K562 (cell line): ENCODE results near the gene TXNL1. TPM values are rescaled to one million over a fixed set of nuclear protein-coding genes. Genes with fewer than 3 reads are reported as not detected.

ENCODE experiments used
- ATF7 ChIP-seq: fragments of 450-650 bp; IDR thresholded peaks from 2 replicates; pipeline ENCODE4 v1.7.1; 2014; ENCODE audit warnings: mild to moderate bottlenecking, moderate library complexity
- CBFA2T3 ChIP-seq: fragments of 450-650 bp; IDR thresholded peaks from 2 replicates; pipeline ENCODE4 v1.6.1; 2017
- DPF2 ChIP-seq: fragments of 450-650 bp; IDR thresholded peaks from 2 replicates; pipeline ENCODE4 v1.6.1; 2016
- EP300 ChIP-seq: IDR thresholded peaks from 2 replicates; pipeline ENCODE4 v1.6.1; 2012; ENCODE audit warnings: low read length, improper control_type of control experiment
- EP400 ChIP-seq: fragments of 450-650 bp; IDR thresholded peaks from 2 replicates; pipeline ENCODE4 v1.6.1; 2017; ENCODE audit warnings: antibody characterized with exemption, mild to moderate bottlenecking, moderate library complexity
- HOXB6 ChIP-seq: fragments of 250-450 bp; sonication (Bioruptor Pico); IDR thresholded peaks from 2 replicates; pipeline ENCODE4 v1.5.1; 2022; ENCODE audit warnings: mild to moderate bottlenecking, borderline replicate concordance
- MECOM ChIP-seq: fragments of 250-450 bp; sonication (Bioruptor Pico); IDR thresholded peaks from 2 replicates; pipeline ENCODE4 v1.8.0; 2022; ENCODE audit warnings: inconsistent platforms
- MEF2D ChIP-seq: conservative IDR thresholded peaks from 2 replicates; pipeline ENCODE4 v1.6.1; 2016; ENCODE audit warnings: low read depth, missing genetic modification characterization, missing compliant biosample characterization
- MIER1 ChIP-seq: fragments of 450-650 bp; IDR thresholded peaks from 2 replicates; pipeline ENCODE4 v1.6.1; 2016; ENCODE audit warnings: antibody characterized with exemption, mild to moderate bottlenecking, low read depth
- NR2C2 ChIP-seq, 2 experiments: fragments of 200-800 bp in 1 of 2; sonication (Bioruptor generic) in 1 of 2; sonication (generic) in 1 of 2; formaldehyde crosslinking in 1 of 2; IDR thresholded peaks; 2 replicates each; pipeline versions ENCODE4 v1.6.1 to v1.8.0; 2016 to 2022; ENCODE audit warnings: mild to moderate bottlenecking in 1 of 2, missing compliant biosample characterization in 1 of 2, missing genetic modification characterization in 1 of 2, missing genetic modification reagents in 1 of 2
- TCF3 ChIP-seq: sonication (generic); formaldehyde crosslinking; IDR thresholded peaks from 2 replicates; pipeline ENCODE4 v1.4.0; 2020; ENCODE audit warnings: mild to moderate bottlenecking, missing genetic modification reagents
- TEAD2 ChIP-seq: fragments of 450-650 bp; IDR thresholded peaks from 2 replicates; pipeline ENCODE4 v1.6.1; 2016; ENCODE audit warnings: missing genetic modification characterization, control low read depth, missing compliant biosample characterization
- ZNF12 ChIP-seq: sonication (generic); formaldehyde crosslinking; IDR thresholded peaks from 2 replicates; pipeline ENCODE4 v1.4.0; 2020; ENCODE audit warnings: mild to moderate bottlenecking, missing genetic modification reagents
- ZNF124 ChIP-seq: sonication (generic); formaldehyde crosslinking; IDR thresholded peaks from 2 replicates; pipeline ENCODE4 v1.8.1; 2022; ENCODE audit warnings: missing genetic modification reagents
- polyA plus RNA-seq, 8 experiments: library from polyadenylated mRNA; depleted of rRNA in 4 of 8; stranded (reverse) in 5 of 8; unstranded in 3 of 8; fragments of >200 nt; fragmentation: Nextera tagmentation in 2 of 8; fragmentation: Illumina TruSeq in 1 of 8; extraction: Ambion mirVana in 2 of 8; extraction: Trizol in 1 of 8; gene quantifications; 2 replicates each; pipeline versions ENCODE4 v1.2.1 to v1.2.3, GENCODE V29; 2011 to 2014; ENCODE audit warnings: inconsistent platforms in 1 of 8, missing spikeins in 1 of 8
- total RNA-seq, 7 experiments: library from RNA; depleted of rRNA in 6 of 7; stranded (reverse); fragments of >200 nt in 6 of 7; fragmentation: Illumina TruSeq in 2 of 7; extraction: Trizol in 2 of 7; gene quantifications; 2 replicates each; pipeline versions ENCODE4 v1.2.1 to v1.2.3, GENCODE V29; 2011 to 2021; ENCODE audit warnings: low replicate concordance in 1 of 7
- TF ChIP-seq, protein P1 (sequence below): fragments of 450-650 bp; IDR thresholded peaks from 2 replicates; pipeline ENCODE4 v1.6.1; 2016; ENCODE audit warnings: mild to moderate bottlenecking
- TF ChIP-seq, protein P2 (sequence below): fragments of 200-400 bp; formaldehyde crosslinking; IDR thresholded peaks from 2 replicates; pipeline ENCODE4 v1.6.1; 2017; ENCODE audit warnings: mild to moderate bottlenecking, low read depth, low read length, moderate library complexity
- TF ChIP-seq, protein P3 (sequence below), 3 experiments: fragments of 200-800 bp in 1 of 3; fragments of 250-450 bp in 1 of 3; fragments of 450-650 bp in 1 of 3; sonication (Bioruptor Pico) in 1 of 3; sonication (Bioruptor generic) in 1 of 3; formaldehyde crosslinking in 1 of 3; IDR thresholded peaks; 2 replicates each; pipeline versions ENCODE4 v1.6.1 to v1.8.0; 2016 to 2022; ENCODE audit warnings: mild to moderate bottlenecking in 2 of 3, missing genetic modification characterization in 2 of 3, missing compliant biosample characterization in 1 of 3, moderate library complexity in 1 of 3
- TF ChIP-seq, protein P4 (sequence below): fragments of 450-650 bp; IDR thresholded peaks from 2 replicates; pipeline ENCODE4 v1.6.1; 2014; ENCODE audit warnings: low read depth, mild to moderate bottlenecking, moderate library complexity, borderline replicate concordance

The TXNL1 gene
- total and polyA plus RNA-seq, 9 of the 15 experiments (the other 6 are each of a cell fraction or from before 2014, with no cell fraction given): 45.4 to 103 (median 65.7) TPM

DNA sequence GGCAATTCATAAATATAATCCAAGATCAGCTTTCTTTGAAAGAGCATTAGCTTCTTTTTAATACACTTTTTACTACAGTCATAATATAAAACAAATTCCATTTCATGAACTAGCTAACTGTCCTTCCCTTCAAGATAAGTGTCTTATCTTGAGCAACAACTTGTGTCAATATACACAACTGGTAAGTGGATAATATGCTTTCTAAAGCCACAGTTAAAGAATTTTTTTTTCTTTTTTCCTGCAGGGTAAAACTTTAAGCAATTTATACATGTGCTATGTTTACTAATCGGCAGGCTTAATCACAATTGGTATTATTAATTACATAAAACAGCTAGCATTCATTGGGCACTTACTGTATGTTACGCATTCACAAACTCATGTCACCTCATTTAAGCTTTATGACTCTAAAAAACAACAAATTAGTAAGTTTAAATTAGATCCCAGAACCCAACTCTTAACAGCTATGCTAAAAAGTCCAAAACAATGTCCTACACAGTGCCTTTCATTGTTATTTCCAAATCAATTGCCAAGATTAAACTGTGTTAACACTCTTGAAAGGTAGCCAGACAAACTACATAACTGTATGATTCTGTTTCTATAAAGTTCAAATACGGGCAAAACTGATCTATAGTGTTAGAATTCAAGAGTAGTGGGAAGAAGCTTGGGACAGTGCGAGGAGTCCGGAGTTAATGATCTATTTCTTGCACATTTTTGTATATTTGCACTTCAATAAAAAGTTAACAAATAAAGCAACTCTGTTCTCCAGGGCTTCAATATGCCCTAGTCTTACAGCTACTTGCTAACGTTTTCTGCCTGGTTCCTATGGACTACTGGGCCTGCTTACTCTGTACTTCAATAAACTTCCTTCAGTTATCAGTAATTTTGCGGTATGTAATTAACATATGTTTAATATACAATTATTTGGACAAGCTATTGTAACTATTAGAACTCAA lies 6.0 kb downstream of the TXNL1 start (continued):
- TF ChIP-seq, protein P1, sequence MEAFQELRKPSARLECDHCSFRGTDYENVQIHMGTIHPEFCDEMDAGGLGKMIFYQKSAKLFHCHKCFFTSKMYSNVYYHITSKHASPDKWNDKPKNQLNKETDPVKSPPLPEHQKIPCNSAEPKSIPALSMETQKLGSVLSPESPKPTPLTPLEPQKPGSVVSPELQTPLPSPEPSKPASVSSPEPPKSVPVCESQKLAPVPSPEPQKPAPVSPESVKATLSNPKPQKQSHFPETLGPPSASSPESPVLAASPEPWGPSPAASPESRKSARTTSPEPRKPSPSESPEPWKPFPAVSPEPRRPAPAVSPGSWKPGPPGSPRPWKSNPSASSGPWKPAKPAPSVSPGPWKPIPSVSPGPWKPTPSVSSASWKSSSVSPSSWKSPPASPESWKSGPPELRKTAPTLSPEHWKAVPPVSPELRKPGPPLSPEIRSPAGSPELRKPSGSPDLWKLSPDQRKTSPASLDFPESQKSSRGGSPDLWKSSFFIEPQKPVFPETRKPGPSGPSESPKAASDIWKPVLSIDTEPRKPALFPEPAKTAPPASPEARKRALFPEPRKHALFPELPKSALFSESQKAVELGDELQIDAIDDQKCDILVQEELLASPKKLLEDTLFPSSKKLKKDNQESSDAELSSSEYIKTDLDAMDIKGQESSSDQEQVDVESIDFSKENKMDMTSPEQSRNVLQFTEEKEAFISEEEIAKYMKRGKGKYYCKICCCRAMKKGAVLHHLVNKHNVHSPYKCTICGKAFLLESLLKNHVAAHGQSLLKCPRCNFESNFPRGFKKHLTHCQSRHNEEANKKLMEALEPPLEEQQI: no peak
- TF ChIP-seq, protein P2, sequence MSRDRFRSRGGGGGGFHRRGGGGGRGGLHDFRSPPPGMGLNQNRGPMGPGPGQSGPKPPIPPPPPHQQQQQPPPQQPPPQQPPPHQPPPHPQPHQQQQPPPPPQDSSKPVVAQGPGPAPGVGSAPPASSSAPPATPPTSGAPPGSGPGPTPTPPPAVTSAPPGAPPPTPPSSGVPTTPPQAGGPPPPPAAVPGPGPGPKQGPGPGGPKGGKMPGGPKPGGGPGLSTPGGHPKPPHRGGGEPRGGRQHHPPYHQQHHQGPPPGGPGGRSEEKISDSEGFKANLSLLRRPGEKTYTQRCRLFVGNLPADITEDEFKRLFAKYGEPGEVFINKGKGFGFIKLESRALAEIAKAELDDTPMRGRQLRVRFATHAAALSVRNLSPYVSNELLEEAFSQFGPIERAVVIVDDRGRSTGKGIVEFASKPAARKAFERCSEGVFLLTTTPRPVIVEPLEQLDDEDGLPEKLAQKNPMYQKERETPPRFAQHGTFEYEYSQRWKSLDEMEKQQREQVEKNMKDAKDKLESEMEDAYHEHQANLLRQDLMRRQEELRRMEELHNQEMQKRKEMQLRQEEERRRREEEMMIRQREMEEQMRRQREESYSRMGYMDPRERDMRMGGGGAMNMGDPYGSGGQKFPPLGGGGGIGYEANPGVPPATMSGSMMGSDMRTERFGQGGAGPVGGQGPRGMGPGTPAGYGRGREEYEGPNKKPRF: no peak
- TF ChIP-seq MIER1 (no peak), HOXB6 (CRISPR knock-in tag) (no peak), ATF7 (no peak), ZNF12 (CRISPR knock-in tag) (no peak), MEF2D (tag) (no peak), TEAD2 (tag) (no peak), EP300 (peak; percentile 68), MECOM (no peak), DPF2 (peak; percentile 76), EP400 (no peak), TCF3 (CRISPR knock-in tag) (peak; percentile 80), NR2C2 (CRISPR knock-in tag; IDR thresholded peaks at IDR 0.05) (no peak), NR2C2 (tag; IDR thresholded peaks at IDR 0.05) (no peak), ZNF124 (CRISPR knock-in tag) (no peak), CBFA2T3 (peak; percentile 73)
- TF ChIP-seq, protein P3, sequence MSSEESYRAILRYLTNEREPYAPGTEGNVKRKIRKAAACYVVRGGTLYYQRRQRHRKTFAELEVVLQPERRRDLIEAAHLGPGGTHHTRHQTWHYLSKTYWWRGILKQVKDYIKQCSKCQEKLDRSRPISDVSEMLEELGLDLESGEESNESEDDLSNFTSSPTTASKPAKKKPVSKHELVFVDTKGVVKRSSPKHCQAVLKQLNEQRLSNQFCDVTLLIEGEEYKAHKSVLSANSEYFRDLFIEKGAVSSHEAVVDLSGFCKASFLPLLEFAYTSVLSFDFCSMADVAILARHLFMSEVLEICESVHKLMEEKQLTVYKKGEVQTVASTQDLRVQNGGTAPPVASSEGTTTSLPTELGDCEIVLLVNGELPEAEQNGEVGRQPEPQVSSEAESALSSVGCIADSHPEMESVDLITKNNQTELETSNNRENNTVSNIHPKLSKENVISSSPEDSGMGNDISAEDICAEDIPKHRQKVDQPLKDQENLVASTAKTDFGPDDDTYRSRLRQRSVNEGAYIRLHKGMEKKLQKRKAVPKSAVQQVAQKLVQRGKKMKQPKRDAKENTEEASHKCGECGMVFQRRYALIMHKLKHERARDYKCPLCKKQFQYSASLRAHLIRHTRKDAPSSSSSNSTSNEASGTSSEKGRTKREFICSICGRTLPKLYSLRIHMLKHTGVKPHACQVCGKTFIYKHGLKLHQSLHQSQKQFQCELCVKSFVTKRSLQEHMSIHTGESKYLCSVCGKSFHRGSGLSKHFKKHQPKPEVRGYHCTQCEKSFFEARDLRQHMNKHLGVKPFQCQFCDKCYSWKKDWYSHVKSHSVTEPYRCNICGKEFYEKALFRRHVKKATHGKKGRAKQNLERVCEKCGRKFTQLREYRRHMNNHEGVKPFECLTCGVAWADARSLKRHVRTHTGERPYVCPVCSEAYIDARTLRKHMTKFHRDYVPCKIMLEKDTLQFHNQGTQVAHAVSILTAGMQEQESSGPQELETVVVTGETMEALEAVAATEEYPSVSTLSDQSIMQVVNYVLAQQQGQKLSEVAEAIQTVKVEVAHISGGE (CRISPR knock-in tag; IDR thresholded peaks at IDR 0.05): no peak
- TF ChIP-seq, protein P4, sequence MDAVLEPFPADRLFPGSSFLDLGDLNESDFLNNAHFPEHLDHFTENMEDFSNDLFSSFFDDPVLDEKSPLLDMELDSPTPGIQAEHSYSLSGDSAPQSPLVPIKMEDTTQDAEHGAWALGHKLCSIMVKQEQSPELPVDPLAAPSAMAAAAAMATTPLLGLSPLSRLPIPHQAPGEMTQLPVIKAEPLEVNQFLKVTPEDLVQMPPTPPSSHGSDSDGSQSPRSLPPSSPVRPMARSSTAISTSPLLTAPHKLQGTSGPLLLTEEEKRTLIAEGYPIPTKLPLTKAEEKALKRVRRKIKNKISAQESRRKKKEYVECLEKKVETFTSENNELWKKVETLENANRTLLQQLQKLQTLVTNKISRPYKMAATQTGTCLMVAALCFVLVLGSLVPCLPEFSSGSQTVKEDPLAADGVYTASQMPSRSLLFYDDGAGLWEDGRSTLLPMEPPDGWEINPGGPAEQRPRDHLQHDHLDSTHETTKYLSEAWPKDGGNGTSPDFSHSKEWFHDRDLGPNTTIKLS: no peak
